GM21717 (cell line): ENCODE data around the gene BFSP2.
"Not testable (repeated sequence)": the region's sequence is repeated elsewhere in the genome, so short reads cannot be mapped to it uniquely, and the experiment has no call there.

Experiments used
- ATAC-seq: cut with Tn5 transposase; IDR thresholded peaks from one replicate; pipeline ENCODE4 v1.9.1; 2021; ENCODE audit warnings: mild to moderate bottlenecking, moderate library complexity; ENCODE audit not compliant: unreplicated experiment

Gene BFSP2

GRCh38 chr3:133509488-133509887, 109.6 kb downstream of the BFSP2 start:
- ATAC-seq = no peak

GRCh38 chr3:133512416-133513089, 112.7 kb downstream of the BFSP2 start:
- no peak for ATAC-seq

- no peak for ATAC-seq
These were observed 114.6 kb downstream of the BFSP2 start for GRCh38 chr3:133514418-133514817.

GRCh38 chr3:133515127-133515526, 115.3 kb downstream of the BFSP2 start:
- ATAC-seq = no peak

- ATAC-seq = no peak
These were observed 120.4 kb downstream of the BFSP2 start for GRCh38 chr3:133520286-133520685.

GRCh38 chr3:133520938-133521337, 121.1 kb downstream of the BFSP2 start:
- not testable (repeated sequence) for ATAC-seq

- ATAC-seq = no peak
These were observed 122.1 kb downstream of the BFSP2 start for GRCh38 chr3:133521946-133522345.

GRCh38 chr3:133523758-133524157, 123.9 kb downstream of the BFSP2 start:
- ATAC-seq = not testable (repeated sequence)
